ENCODE data around the gene GPR17. TPM values are rescaled to one million over a fixed set of nuclear protein-coding genes. Genes with fewer than 3 reads are reported as not detected.

Gene GPR17
- total and polyA plus RNA-seq, 5 donors from 2014 or later = not detected

GRCh38 chr2:127650041-127650784, 4.3 kb downstream of the GPR17 start:
- Mint-ChIP-seq H3K4me3 (peak overlapping the region in 1 of 4 donors; percentile 23), H3K27me3 (peaks cover 12% of the 10 kb centered on the region), H3K36me3 (no peaks in the 10 kb centered on the region), H3K9me3 (peaks cover 0 to 2% (median 0%) of the 10 kb centered on the region in 7 donors), H3K27ac (peak overlapping the region in 1 of 3 donors; percentile 82), H3K4me1 (peaks cover 0 to 30% (median 10%) of the 10 kb centered on the region in 4 donors)
- ATAC-seq (ENCODE audit: low read depth in 2 of 2) = no peak
- Histone ChIP-seq H3K9me3 (ENCODE audit: control insufficient read depth in 2 of 2, low read length in 2 of 2) (no peaks in the 10 kb centered on the region), H3K36me3 (ENCODE audit: control insufficient read depth, insufficient read depth, low read length) (no peaks in the 10 kb centered on the region), H3K4me3 (ENCODE audit: low read depth, low read length) (no peak overlapping the region), H3K27me3 (ENCODE audit: control insufficient read depth, insufficient read depth, low read length) (no peaks in the 10 kb centered on the region), H3K4me1 (ENCODE audit: control insufficient read depth, insufficient read depth, low read length, poor library complexity, severe bottlenecking) (peaks cover 10% of the 10 kb centered on the region), H3K27ac (ENCODE audit: insufficient read depth, low read length, poor library complexity, severe bottlenecking) (no peak overlapping the region)
- DNase-seq = no peak

GRCh38 chr2:127650785-127651380, 4.9 kb downstream of the GPR17 start:
- H3K36me3 Mint-ChIP-seq = no peaks in the 10 kb centered on the region
- peaks cover 10% of the 10 kb centered on the region for H3K4me1 ChIP-seq (ENCODE audit: control insufficient read depth, insufficient read depth, low read length, poor library complexity, severe bottlenecking)
- no peaks in the 10 kb centered on the region for H3K36me3 ChIP-seq (ENCODE audit: control insufficient read depth, insufficient read depth, low read length)
- H3K9me3 ChIP-seq (ENCODE audit: control insufficient read depth in 2 of 2, low read length in 2 of 2) = no peaks in the 10 kb centered on the region
- H3K4me3 Mint-ChIP-seq = no peak overlapping the region
- H3K4me3 ChIP-seq (ENCODE audit: low read depth, low read length) = no peak overlapping the region
- ATAC-seq (ENCODE audit: low read depth in 2 of 2) = no peak
- H3K27ac ChIP-seq (ENCODE audit: insufficient read depth, low read length, poor library complexity, severe bottlenecking) = no peak overlapping the region
- H3K4me1 Mint-ChIP-seq = peaks cover 0 to 30% (median 10%) of the 10 kb centered on the region in 4 donors
- no peak for DNase-seq
- peaks cover 0 to 2% (median 0%) of the 10 kb centered on the region in 7 donors for H3K9me3 Mint-ChIP-seq
- H3K27me3 Mint-ChIP-seq = peaks cover 12% of the 10 kb centered on the region
- peak overlapping the region in 1 of 3 donors; percentile 80 for H3K27ac Mint-ChIP-seq
- no peaks in the 10 kb centered on the region for H3K27me3 ChIP-seq (ENCODE audit: control insufficient read depth, insufficient read depth, low read length)

- Histone ChIP-seq H3K9me3 (ENCODE audit: control insufficient read depth in 2 of 2, low read length in 2 of 2) (no peaks in the 10 kb centered on the region), H3K4me3 (ENCODE audit: low read depth, low read length) (no peak overlapping the region), H3K36me3 (ENCODE audit: control insufficient read depth, insufficient read depth, low read length) (no peaks in the 10 kb centered on the region), H3K27ac (ENCODE audit: insufficient read depth, low read length, poor library complexity, severe bottlenecking) (no peak overlapping the region), H3K4me1 (ENCODE audit: control insufficient read depth, insufficient read depth, low read length, poor library complexity, severe bottlenecking) (peaks cover 10% of the 10 kb centered on the region), H3K27me3 (ENCODE audit: control insufficient read depth, insufficient read depth, low read length) (no peaks in the 10 kb centered on the region)
- Mint-ChIP-seq H3K27ac (no peak overlapping the region), H3K9me3 (peaks cover 0 to 2% (median 0%) of the 10 kb centered on the region in 7 donors), H3K27me3 (peaks cover 12% of the 10 kb centered on the region), H3K4me1 (peaks cover 0 to 30% (median 10%) of the 10 kb centered on the region in 4 donors), H3K4me3 (no peak overlapping the region), H3K36me3 (no peaks in the 10 kb centered on the region)
- no peak for DNase-seq
- ATAC-seq (ENCODE audit: low read depth in 2 of 2) = no peak
These were observed 5.4 kb downstream of the GPR17 start for GRCh38 chr2:127651381-127651809.

- Histone ChIP-seq H3K27me3 (ENCODE audit: control insufficient read depth, insufficient read depth, low read length) (no peaks in the 10 kb centered on the region), H3K4me3 (ENCODE audit: low read depth, low read length) (no peak overlapping the region), H3K4me1 (ENCODE audit: control insufficient read depth, insufficient read depth, low read length, poor library complexity, severe bottlenecking) (peaks cover 10% of the 10 kb centered on the region), H3K36me3 (ENCODE audit: control insufficient read depth, insufficient read depth, low read length) (no peaks in the 10 kb centered on the region), H3K27ac (ENCODE audit: insufficient read depth, low read length, poor library complexity, severe bottlenecking) (no peak overlapping the region), H3K9me3 (ENCODE audit: control insufficient read depth in 2 of 2, low read length in 2 of 2) (no peaks in the 10 kb centered on the region)
- peaks cover 0 to 24% (median 10%) of the 10 kb centered on the region in 4 donors for H3K4me1 Mint-ChIP-seq
- H3K9me3 Mint-ChIP-seq = peaks cover 0 to 2% (median 0%) of the 10 kb centered on the region in 7 donors
- no peaks in the 10 kb centered on the region for H3K36me3 Mint-ChIP-seq
- peak overlapping the region in 1 of 3 donors; percentile 53 for H3K27ac Mint-ChIP-seq
- no peak for DNase-seq
- no peak for ATAC-seq (ENCODE audit: low read depth in 2 of 2)
- H3K4me3 Mint-ChIP-seq = no peak overlapping the region
- peaks cover 12% of the 10 kb centered on the region for H3K27me3 Mint-ChIP-seq
These were observed 6.1 kb downstream of the GPR17 start for GRCh38 chr2:127651971-127652550.

GRCh38 chr2:127652786-127653357, 6.9 kb downstream of the GPR17 start:
- Mint-ChIP-seq H3K4me1 (peaks cover 0 to 19% (median 9%) of the 10 kb centered on the region in 4 donors), H3K36me3 (no peaks in the 10 kb centered on the region), H3K4me3 (no peak overlapping the region), H3K27ac (no peak overlapping the region), H3K27me3 (peaks cover 9% of the 10 kb centered on the region), H3K9me3 (peaks cover 0 to 2% (median 0%) of the 10 kb centered on the region in 7 donors)
- H3K27ac ChIP-seq (ENCODE audit: insufficient read depth, low read length, poor library complexity, severe bottlenecking) = no peak overlapping the region
- no peaks in the 10 kb centered on the region for H3K36me3 ChIP-seq (ENCODE audit: control insufficient read depth, insufficient read depth, low read length)
- H3K4me3 ChIP-seq (ENCODE audit: low read depth, low read length) = no peak overlapping the region
- H3K27me3 ChIP-seq (ENCODE audit: control insufficient read depth, insufficient read depth, low read length) = no peaks in the 10 kb centered on the region
- peaks cover 10% of the 10 kb centered on the region for H3K4me1 ChIP-seq (ENCODE audit: control insufficient read depth, insufficient read depth, low read length, poor library complexity, severe bottlenecking)
- ATAC-seq (ENCODE audit: low read depth in 2 of 2) = no peak
- no peaks in the 10 kb centered on the region for H3K9me3 ChIP-seq (ENCODE audit: control insufficient read depth in 2 of 2, low read length in 2 of 2)
- no peak for DNase-seq

- peaks cover 0 to 13% (median 6%) of the 10 kb centered on the region in 4 donors for H3K4me1 Mint-ChIP-seq
- DNase-seq = no peak
- no peak overlapping the region for H3K27ac Mint-ChIP-seq
- no peak overlapping the region for H3K4me3 Mint-ChIP-seq
- peaks cover 4% of the 10 kb centered on the region for H3K27me3 Mint-ChIP-seq
- Histone ChIP-seq H3K27ac (ENCODE audit: insufficient read depth, low read length, poor library complexity, severe bottlenecking) (no peak overlapping the region), H3K36me3 (ENCODE audit: control insufficient read depth, insufficient read depth, low read length) (no peaks in the 10 kb centered on the region), H3K9me3 (ENCODE audit: control insufficient read depth in 2 of 2, low read length in 2 of 2) (no peaks in the 10 kb centered on the region), H3K4me1 (ENCODE audit: control insufficient read depth, insufficient read depth, low read length, poor library complexity, severe bottlenecking) (peaks cover 10% of the 10 kb centered on the region), H3K27me3 (ENCODE audit: control insufficient read depth, insufficient read depth, low read length) (no peaks in the 10 kb centered on the region), H3K4me3 (ENCODE audit: low read depth, low read length) (no peak overlapping the region)
- peaks cover 0 to 2% (median 0%) of the 10 kb centered on the region in 7 donors for H3K9me3 Mint-ChIP-seq
- no peaks in the 10 kb centered on the region for H3K36me3 Mint-ChIP-seq
- ATAC-seq (ENCODE audit: low read depth in 2 of 2) = no peak
These were observed 7.6 kb downstream of the GPR17 start for GRCh38 chr2:127653421-127654083.

GRCh38 chr2:127654084-127654837, 8.3 kb downstream of the GPR17 start:
- no peaks in the 10 kb centered on the region for H3K36me3 Mint-ChIP-seq
- Histone ChIP-seq H3K4me3 (ENCODE audit: low read depth, low read length) (no peak overlapping the region), H3K27ac (ENCODE audit: insufficient read depth, low read length, poor library complexity, severe bottlenecking) (no peak overlapping the region), H3K9me3 (ENCODE audit: control insufficient read depth in 2 of 2, low read length in 2 of 2) (no peaks in the 10 kb centered on the region), H3K27me3 (ENCODE audit: control insufficient read depth, insufficient read depth, low read length) (no peaks in the 10 kb centered on the region), H3K36me3 (ENCODE audit: control insufficient read depth, insufficient read depth, low read length) (no peaks in the 10 kb centered on the region), H3K4me1 (ENCODE audit: control insufficient read depth, insufficient read depth, low read length, poor library complexity, severe bottlenecking) (peaks cover 7% of the 10 kb centered on the region)
- no peak for ATAC-seq (ENCODE audit: low read depth in 2 of 2)
- H3K4me1 Mint-ChIP-seq = peaks cover 0 to 7% (median 4%) of the 10 kb centered on the region in 4 donors
- H3K4me3 Mint-ChIP-seq = no peak overlapping the region
- peaks cover 0 to 2% (median 0%) of the 10 kb centered on the region in 7 donors for H3K9me3 Mint-ChIP-seq
- no peak overlapping the region for H3K27ac Mint-ChIP-seq
- H3K27me3 Mint-ChIP-seq = peaks cover 4% of the 10 kb centered on the region
- no peak for DNase-seq

Measured in CD4-positive, CD25-positive, alpha-beta regulatory T cell (primary cell).